Liver (tissue), 9 donors: Measurements from ENCODE around the gene ADCY2. TPM values are rescaled to one million over a fixed set of nuclear protein-coding genes. Genes with fewer than 3 reads are reported as not detected.

Source experiments
- DNase-seq: peaks from one replicate; pipeline ENCODE4 v3.0.0-alpha.2; 2017; ENCODE audit warnings: low spot score
- H3K27ac ChIP-seq, 2 donors: one replicate each; pipeline ENCODE4 v1.7.0; 2013; ENCODE audit warnings: inconsistent platforms in 2 of 2, low read length in 2 of 2, control low read depth in 1 of 2, low read depth in 1 of 2, mild to moderate bottlenecking in 1 of 2
- H3K27me3 ChIP-seq, 4 donors: one replicate each; pipeline versions ENCODE4 v1.6.1 to v1.7.0; 2013; ENCODE audit warnings: low read length in 3 of 4, inconsistent platforms in 1 of 4, mild to moderate bottlenecking in 1 of 4, moderate library complexity in 1 of 4; ENCODE audit not compliant: control insufficient read depth in 4 of 4, insufficient read depth in 4 of 4
- H3K36me3 ChIP-seq, 4 donors: one replicate each; pipeline versions ENCODE4 v1.6.1 to v1.7.0; 2013; ENCODE audit warnings: low read length in 3 of 4, mild to moderate bottlenecking in 3 of 4, low read depth in 1 of 4, moderate library complexity in 1 of 4; ENCODE audit not compliant: control insufficient read depth in 4 of 4, insufficient read depth in 3 of 4
- H3K4me1 ChIP-seq, 4 donors: one replicate each; pipeline versions ENCODE4 v1.6.1 to v1.7.0; 2013; ENCODE audit warnings: low read length in 3 of 4, mild to moderate bottlenecking in 3 of 4, moderate library complexity in 1 of 4; ENCODE audit not compliant: control insufficient read depth in 4 of 4, insufficient read depth in 4 of 4
- H3K4me3 ChIP-seq, 3 donors: one replicate each; pipeline versions ENCODE4 v1.6.1 to v1.7.0; 2013; ENCODE audit warnings: low read length in 3 of 3, control low read depth in 1 of 3, low read depth in 1 of 3, mild to moderate bottlenecking in 1 of 3
- H3K9ac ChIP-seq, 2 donors: one replicate each; pipeline ENCODE4 v1.7.0; 2013; ENCODE audit warnings: low read length in 2 of 2, mild to moderate bottlenecking in 2 of 2, moderate library complexity in 2 of 2, control low read depth in 1 of 2, low read depth in 1 of 2
- H3K9me3 ChIP-seq, 4 donors: one replicate each; pipeline versions ENCODE4 v1.6.1 to v1.7.0; 2013; ENCODE audit warnings: low read length in 3 of 4; ENCODE audit not compliant: control insufficient read depth in 4 of 4
- ATF3 ChIP-seq: IDR thresholded peaks from 2 replicates; pipeline ENCODE4 v1.6.1; 2016; ENCODE audit warnings: antibody characterized with exemption
- CTCF ChIP-seq: fragments of 150-350 bp; IDR thresholded peaks from 2 replicates; pipeline ENCODE4 v1.5.1; 2017; ENCODE audit warnings: improper control_type of control experiment, low read depth, low read length; ENCODE audit not compliant: missing input control
- EGR1 ChIP-seq, 2 donors: IDR thresholded peaks; 2 replicates each; pipeline ENCODE4 v1.6.1; 2016 to 2018; ENCODE audit warnings: antibody characterized with exemption in 2 of 2, low read depth in 2 of 2
- FOXA1 ChIP-seq: IDR thresholded peaks from 2 replicates; pipeline ENCODE4 v1.6.1; 2016; ENCODE audit warnings: antibody characterized with exemption
- FOXA2 ChIP-seq: IDR thresholded peaks from 2 replicates; pipeline ENCODE4 v1.6.1; 2016; ENCODE audit warnings: antibody characterized with exemption
- GABPA ChIP-seq, 2 donors: IDR thresholded peaks in 1 of 2; conservative IDR thresholded peaks in 1 of 2; 2 replicates each; pipeline ENCODE4 v1.6.1; 2016; ENCODE audit warnings: antibody characterized with exemption in 2 of 2, mild to moderate bottlenecking in 1 of 2, moderate library complexity in 1 of 2
- HNF4A ChIP-seq, 2 donors: conservative IDR thresholded peaks; 2 replicates each; pipeline ENCODE4 v1.6.1; 2016; ENCODE audit warnings: antibody characterized with exemption in 2 of 2, mild to moderate bottlenecking in 2 of 2
- HNF4G ChIP-seq: IDR thresholded peaks from 2 replicates; pipeline ENCODE4 v1.6.1; 2016; ENCODE audit warnings: antibody characterized with exemption
- JUND ChIP-seq, 2 donors: IDR thresholded peaks; 2 replicates each; pipeline ENCODE4 v1.6.1; 2016; ENCODE audit warnings: antibody characterized with exemption in 2 of 2
- NR2F2 ChIP-seq: IDR thresholded peaks from 2 replicates; pipeline ENCODE4 v1.6.1; 2016; ENCODE audit warnings: antibody characterized with exemption
- RAD21 ChIP-seq, 2 donors: IDR thresholded peaks; 2 replicates each; pipeline ENCODE4 v1.6.1; 2016; ENCODE audit warnings: antibody characterized with exemption in 2 of 2, mild to moderate bottlenecking in 2 of 2
- REST ChIP-seq: IDR thresholded peaks from 2 replicates; pipeline ENCODE4 v1.6.1; 2016; ENCODE audit warnings: antibody characterized with exemption, mild to moderate bottlenecking
- RXRA ChIP-seq, 2 donors: IDR thresholded peaks; 2 replicates each; pipeline ENCODE4 v1.6.1; 2017 to 2018; ENCODE audit warnings: antibody characterized with exemption in 2 of 2, mild to moderate bottlenecking in 1 of 2
- SP1 ChIP-seq: IDR thresholded peaks from 2 replicates; pipeline ENCODE4 v1.6.1; 2018; ENCODE audit warnings: antibody characterized with exemption, mild to moderate bottlenecking
- TAF1 ChIP-seq: conservative IDR thresholded peaks from 2 replicates; pipeline ENCODE4 v1.6.1; 2016; ENCODE audit warnings: antibody characterized with exemption, mild to moderate bottlenecking
- YY1 ChIP-seq: IDR thresholded peaks from 2 replicates; pipeline ENCODE4 v1.6.1; 2016; ENCODE audit warnings: antibody characterized with exemption, mild to moderate bottlenecking
- WGBS: extraction: QIAGEN DNeasy Blood & Tissue Kit; methylation state at CpG from one replicate; pipeline ENCODE4 v1.1.7; 2013; 5-methylcytosine and 5-hydroxymethylcytosine counted together
- polyA plus RNA-seq, 2 donors: library from polyadenylated mRNA; stranded (reverse) in 1 of 2; unstranded in 1 of 2; fragments of 200-250 nt in 1 of 2; fragments of >200 nt in 1 of 2; fragmentation: Nextera tagmentation in 1 of 2; extraction: Ambion mirVana in 1 of 2; gene quantifications; one replicate each; pipeline versions ENCODE4 v1.2.1 to v1.2.3, GENCODE V29; 2013 to 2015
- total RNA-seq, 2 donors: library from RNA; depleted of rRNA; stranded (reverse); fragments of >200 nt; gene quantifications; one replicate each; pipeline ENCODE4 v1.2.3, GENCODE V29; 2014
- TF ChIP-seq, protein P1 (sequence below): IDR thresholded peaks from 2 replicates; pipeline ENCODE4 v1.6.1; 2016; ENCODE audit warnings: antibody characterized with exemption
- TF ChIP-seq, protein P2 (sequence below): IDR thresholded peaks from 2 replicates; pipeline ENCODE4 v1.6.1; 2016; ENCODE audit warnings: antibody characterized with exemption
- donor health status: healthy.
- donor health status: healthy.
- donor health status: healthy.
- donor health status: healthy.
- donor health status: healthy.

ADCY2 gene
- total and polyA plus RNA-seq, 4 donors: not detected

GRCh38 chr5:7846327-7846726 lies 450.4 kb downstream of the ADCY2 start:
- H3K9ac ChIP-seq: no peak overlapping the region
- no peak overlapping the region for H3K4me3 ChIP-seq
- no peaks in the 10 kb centered on the region for H3K27me3 ChIP-seq
- H3K27ac ChIP-seq: no peak overlapping the region
- TF ChIP-seq TAF1: no peak
- TF ChIP-seq, protein P1, sequence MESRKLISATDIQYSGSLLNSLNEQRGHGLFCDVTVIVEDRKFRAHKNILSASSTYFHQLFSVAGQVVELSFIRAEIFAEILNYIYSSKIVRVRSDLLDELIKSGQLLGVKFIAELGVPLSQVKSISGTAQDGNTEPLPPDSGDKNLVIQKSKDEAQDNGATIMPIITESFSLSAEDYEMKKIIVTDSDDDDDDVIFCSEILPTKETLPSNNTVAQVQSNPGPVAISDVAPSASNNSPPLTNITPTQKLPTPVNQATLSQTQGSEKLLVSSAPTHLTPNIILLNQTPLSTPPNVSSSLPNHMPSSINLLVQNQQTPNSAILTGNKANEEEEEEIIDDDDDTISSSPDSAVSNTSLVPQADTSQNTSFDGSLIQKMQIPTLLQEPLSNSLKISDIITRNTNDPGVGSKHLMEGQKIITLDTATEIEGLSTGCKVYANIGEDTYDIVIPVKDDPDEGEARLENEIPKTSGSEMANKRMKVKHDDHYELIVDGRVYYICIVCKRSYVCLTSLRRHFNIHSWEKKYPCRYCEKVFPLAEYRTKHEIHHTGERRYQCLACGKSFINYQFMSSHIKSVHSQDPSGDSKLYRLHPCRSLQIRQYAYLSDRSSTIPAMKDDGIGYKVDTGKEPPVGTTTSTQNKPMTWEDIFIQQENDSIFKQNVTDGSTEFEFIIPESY: no peak
- TF ChIP-seq REST: no peak
- TF ChIP-seq CTCF: no peak
- no peak for TF ChIP-seq EGR1 (IDR thresholded peaks at IDR 0.05; ENCODE audit: low read depth in 2 of 2)
- TF ChIP-seq FOXA2: no peak
- no peak for TF ChIP-seq HNF4G
- no peak for TF ChIP-seq FOXA1
- TF ChIP-seq NR2F2: no peak
- no peak for TF ChIP-seq JUND (IDR thresholded peaks at IDR 0.05)
- no peak for TF ChIP-seq RAD21 (IDR thresholded peaks at IDR 0.05)
- TF ChIP-seq HNF4A (conservative IDR thresholded peaks at IDR 0.05): no peak
- no peak for TF ChIP-seq ATF3
- TF ChIP-seq SP1: no peak
- TF ChIP-seq RXRA (IDR thresholded peaks at IDR 0.05): no peak
- 93% methylated on average over 5 of the region's 5 CpGs for WGBS
- DNase-seq: no peak
- H3K4me1 ChIP-seq: peaks cover 0 to 8% (median 7%) of the 10 kb centered on the region in 4 donors
- no peaks in the 10 kb centered on the region for H3K9me3 ChIP-seq
- no peaks in the 10 kb centered on the region for H3K36me3 ChIP-seq

- Histone ChIP-seq H3K4me3 (no peak overlapping the region), H3K27me3 (no peaks in the 10 kb centered on the region), H3K9me3 (no peaks in the 10 kb centered on the region), H3K9ac (no peak overlapping the region), H3K27ac (no peak overlapping the region), H3K4me1 (peaks cover 4 to 21% (median 16%) of the 10 kb centered on the region in 4 donors), H3K36me3 (no peaks in the 10 kb centered on the region)
- TF ChIP-seq SP1 (no peak), HNF4A (conservative IDR thresholded peaks at IDR 0.05) (no peak), JUND (IDR thresholded peaks at IDR 0.05) (no peak), NR2F2 (no peak), RXRA (IDR thresholded peaks at IDR 0.05) (no peak), EGR1 (IDR thresholded peaks at IDR 0.05; ENCODE audit: low read depth in 2 of 2) (no peak), CTCF (no peak), FOXA2 (no peak), YY1 (no peak), HNF4G (no peak), GABPA (IDR thresholded peaks at IDR 0.05 in 1 of 2, conservative IDR thresholded peaks at IDR 0.05 in 1 of 2) (no peak), RAD21 (IDR thresholded peaks at IDR 0.05) (no peak)
- TF ChIP-seq, protein P2, sequence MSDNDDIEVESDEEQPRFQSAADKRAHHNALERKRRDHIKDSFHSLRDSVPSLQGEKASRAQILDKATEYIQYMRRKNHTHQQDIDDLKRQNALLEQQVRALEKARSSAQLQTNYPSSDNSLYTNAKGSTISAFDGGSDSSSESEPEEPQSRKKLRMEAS: no peak
- TF ChIP-seq, protein P1: no peak
- 86% methylated on average over 2 of the region's 2 CpGs for WGBS
- DNase-seq: no peak
These were observed 452.4 kb downstream of the ADCY2 start for GRCh38 chr5:7848296-7848695.
